Measurements from ENCODE around the gene TRIM4. TPM values are rescaled to one million over a fixed set of nuclear protein-coding genes. Genes with fewer than 3 reads are reported as not detected.
"Not testable (repeated sequence)": the region's sequence is repeated elsewhere in the genome, so short reads cannot be mapped to it uniquely, and the experiment has no call there.

Gene TRIM4
- total RNA-seq, 2 donors from 2014 or later, result 10.5 to 13.2 TPM

- 80 to 90% methylated on average over 6 of the region's 6 CpGs for WGBS, 2 experiments (ENCODE audit: insufficient coverage in 1 of 2, insufficient read length in 1 of 2)
- no peak overlapping the region for H3K9ac ChIP-seq (ENCODE audit: extremely low read depth, low read length, poor library complexity, severe bottlenecking)
- H3K27me3 Mint-ChIP-seq (ENCODE audit: insufficient read depth), result peaks cover 27% of the 10 kb centered on the region
These were observed 35.9 kb upstream of the TRIM4 start for GRCh38 chr7:99955247-99955646.

GRCh38 chr7:99954643-99955042, 35.3 kb upstream of the TRIM4 start:
- H3K27ac Mint-ChIP-seq; H3K36me3 Mint-ChIP-seq (ENCODE audit: low read depth); DNase-seq; H3K36me3 ChIP-seq (ENCODE audit: control insufficient read depth, insufficient read depth, low read length); H3K9ac ChIP-seq (ENCODE audit: extremely low read depth, low read length, poor library complexity, severe bottlenecking); H3K4me1 ChIP-seq (ENCODE audit: control insufficient read depth, insufficient read depth, low read length); H3K4me1 Mint-ChIP-seq; H3K27ac ChIP-seq (ENCODE audit: low read depth, low read length); H3K4me3 Mint-ChIP-seq; H3K4me3 ChIP-seq (ENCODE audit: low read length): not testable (repeated sequence)
- peaks cover 32% of the 10 kb centered on the region for H3K27me3 ChIP-seq (ENCODE audit: control insufficient read depth, insufficient read depth, low read length, poor library complexity, severe bottlenecking)
- peaks cover 25% of the 10 kb centered on the region for H3K9me3 Mint-ChIP-seq
- H3K9me3 ChIP-seq (ENCODE audit: control insufficient read depth, low read length), result peaks cover 21% of the 10 kb centered on the region
- H3K27me3 Mint-ChIP-seq (ENCODE audit: insufficient read depth), result peaks cover 22% of the 10 kb centered on the region
- 94 to 97% methylated on average over 4 to 7 of the region's 7 CpGs for WGBS, 2 experiments (ENCODE audit: insufficient coverage in 1 of 2, insufficient read length in 1 of 2)

More at GRCh38 chr7:99955247-99955646, 35.9 kb upstream of the TRIM4 start:
- TF ChIP-seq CTCF (conservative IDR thresholded peaks at IDR 0.05), result no peak
- Histone ChIP-seq H3K27me3 (ENCODE audit: control insufficient read depth, insufficient read depth, low read length, poor library complexity, severe bottlenecking) (peaks cover 38% of the 10 kb centered on the region), H3K36me3 (ENCODE audit: control insufficient read depth, insufficient read depth, low read length) (no peaks in the 10 kb centered on the region), H3K4me1 (ENCODE audit: control insufficient read depth, insufficient read depth, low read length) (no peaks in the 10 kb centered on the region), H3K27ac (ENCODE audit: low read depth, low read length) (no peak overlapping the region), H3K9me3 (ENCODE audit: control insufficient read depth, low read length) (peaks cover 15% of the 10 kb centered on the region), H3K4me3 (ENCODE audit: low read length) (no peak overlapping the region)
- H3K9me3 Mint-ChIP-seq, result peaks cover 19% of the 10 kb centered on the region
- H3K4me1 Mint-ChIP-seq, result no peaks in the 10 kb centered on the region
- no peak overlapping the region for H3K4me3 Mint-ChIP-seq
- no peak overlapping the region for H3K27ac Mint-ChIP-seq
- H3K36me3 Mint-ChIP-seq (ENCODE audit: low read depth), result no peaks in the 10 kb centered on the region
- DNase-seq, result no peak

GRCh38 chr7:99953649-99954048, 34.3 kb upstream of the TRIM4 start:
- Histone ChIP-seq H3K9ac (ENCODE audit: extremely low read depth, low read length, poor library complexity, severe bottlenecking) (no peak overlapping the region), H3K27me3 (ENCODE audit: control insufficient read depth, insufficient read depth, low read length, poor library complexity, severe bottlenecking) (peaks cover 23% of the 10 kb centered on the region), H3K27ac (ENCODE audit: low read depth, low read length) (no peak overlapping the region), H3K9me3 (ENCODE audit: control insufficient read depth, low read length) (peaks cover 22% of the 10 kb centered on the region), H3K4me3 (ENCODE audit: low read length) (no peak overlapping the region), H3K4me1 (ENCODE audit: control insufficient read depth, insufficient read depth, low read length) (no peaks in the 10 kb centered on the region), H3K36me3 (ENCODE audit: control insufficient read depth, insufficient read depth, low read length) (no peaks in the 10 kb centered on the region)
- Mint-ChIP-seq H3K27ac (no peak overlapping the region), H3K27me3 (ENCODE audit: insufficient read depth) (peaks cover 14% of the 10 kb centered on the region), H3K4me1 (no peaks in the 10 kb centered on the region), H3K4me3 (no peak overlapping the region), H3K9me3 (peaks cover 32% of the 10 kb centered on the region), H3K36me3 (ENCODE audit: low read depth) (no peaks in the 10 kb centered on the region)
- WGBS, 2 experiments (ENCODE audit: insufficient coverage in 1 of 2, insufficient read length in 1 of 2), result 88 to 100% methylated on average over 1 to 3 of the region's 3 CpGs
- no peak for TF ChIP-seq CTCF (conservative IDR thresholded peaks at IDR 0.05)
- DNase-seq, result no peak

GRCh38 chr7:99952649-99953048, 33.3 kb upstream of the TRIM4 start:
- WGBS, 2 experiments (ENCODE audit: insufficient coverage in 1 of 2, insufficient read length in 1 of 2), result 89% methylated on average over 1 of the region's 4 CpGs; no CpG with 5 or more reads in 1 of the 2 experiments

GRCh38 chr7:99950819-99951218, 31.5 kb upstream of the TRIM4 start:
- H3K36me3 ChIP-seq (ENCODE audit: control insufficient read depth, insufficient read depth, low read length); H3K27ac Mint-ChIP-seq; H3K4me3 ChIP-seq (ENCODE audit: low read length); H3K27me3 Mint-ChIP-seq (ENCODE audit: insufficient read depth); DNase-seq; H3K4me3 Mint-ChIP-seq; H3K9ac ChIP-seq (ENCODE audit: extremely low read depth, low read length, poor library complexity, severe bottlenecking); H3K4me1 Mint-ChIP-seq; H3K27me3 ChIP-seq (ENCODE audit: control insufficient read depth, insufficient read depth, low read length, poor library complexity, severe bottlenecking); H3K4me1 ChIP-seq (ENCODE audit: control insufficient read depth, insufficient read depth, low read length); H3K36me3 Mint-ChIP-seq (ENCODE audit: low read depth); H3K27ac ChIP-seq (ENCODE audit: low read depth, low read length): not testable (repeated sequence)
- 85 to 97% methylated on average over 5 to 6 of the region's 6 CpGs for WGBS, 2 experiments (ENCODE audit: insufficient coverage in 1 of 2, insufficient read length in 1 of 2)
- H3K9me3 ChIP-seq (ENCODE audit: control insufficient read depth, low read length), result peaks cover 22% of the 10 kb centered on the region
- H3K9me3 Mint-ChIP-seq, result peaks cover 50% of the 10 kb centered on the region

More at GRCh38 chr7:99952649-99953048, 33.3 kb upstream of the TRIM4 start:
- not testable (repeated sequence) for H3K36me3 Mint-ChIP-seq (ENCODE audit: low read depth); H3K4me1 Mint-ChIP-seq; H3K4me1 ChIP-seq (ENCODE audit: control insufficient read depth, insufficient read depth, low read length); H3K9ac ChIP-seq (ENCODE audit: extremely low read depth, low read length, poor library complexity, severe bottlenecking); H3K4me3 Mint-ChIP-seq; H3K27ac ChIP-seq (ENCODE audit: low read depth, low read length); DNase-seq; H3K27ac Mint-ChIP-seq; H3K4me3 ChIP-seq (ENCODE audit: low read length); H3K36me3 ChIP-seq (ENCODE audit: control insufficient read depth, insufficient read depth, low read length)
- Mint-ChIP-seq H3K27me3 (ENCODE audit: insufficient read depth) (peaks cover 13% of the 10 kb centered on the region), H3K9me3 (peaks cover 38% of the 10 kb centered on the region)
- Histone ChIP-seq H3K9me3 (ENCODE audit: control insufficient read depth, low read length) (peaks cover 22% of the 10 kb centered on the region), H3K27me3 (ENCODE audit: control insufficient read depth, insufficient read depth, low read length, poor library complexity, severe bottlenecking) (peaks cover 15% of the 10 kb centered on the region)

Data from endodermal cell (in vitro differentiated cells).